Tibial nerve (tissue), 4 donors: ENCODE results near the gene IMPDH1. TPM values are rescaled to one million over a fixed set of nuclear protein-coding genes. Genes with fewer than 3 reads are reported as not detected.

Experiments used
- DNase-seq, 2 donors: peaks; one replicate each; pipeline ENCODE4 v3.0.0-alpha.2; 2019; ENCODE audit warnings: low spot score in 2 of 2
- H3K27ac ChIP-seq, 4 donors: fragments of 200-600 bp; sonication (generic) in 3 of 4; one replicate each; pipeline ENCODE4 v1.5.1; 2017 to 2019; ENCODE audit warnings: mild to moderate bottlenecking in 1 of 4
- H3K27me3 ChIP-seq, 2 donors: fragments of 200-600 bp; sonication (generic) in 1 of 2; one replicate each; pipeline versions ENCODE4 v1.5.1 to v1.6.0; 2017 to 2019
- H3K36me3 ChIP-seq, 3 donors: fragments of 200-600 bp; sonication (generic); one replicate each; pipeline ENCODE4 v1.5.1; 2018 to 2019
- H3K4me1 ChIP-seq, 4 donors: fragments of 200-600 bp; sonication (generic) in 3 of 4; one replicate each; pipeline ENCODE4 v1.5.1; 2017 to 2019
- H3K4me3 ChIP-seq, 4 donors: fragments of 200-600 bp; sonication (generic) in 3 of 4; one replicate each; pipeline ENCODE4 v1.5.1; 2017 to 2019; ENCODE audit warnings: mild to moderate bottlenecking in 1 of 4, moderate library complexity in 1 of 4
- H3K9me3 ChIP-seq, 4 donors: fragments of 200-600 bp; sonication (generic) in 3 of 4; one replicate each; pipeline ENCODE4 v1.5.1; 2017 to 2019
- EP300 ChIP-seq, 2 donors: sonication (generic); formaldehyde crosslinking; IDR thresholded peaks; one replicate each; pipeline ENCODE4 v1.6.1; 2017; ENCODE audit warnings: antibody characterized with exemption in 2 of 2, mild to moderate bottlenecking in 1 of 2
- POLR2A ChIP-seq, 2 donors: fragments of 450-650 bp; IDR thresholded peaks; one replicate each; pipeline ENCODE4 v1.6.1; 2017; ENCODE audit warnings: antibody characterized with exemption in 2 of 2, mild to moderate bottlenecking in 2 of 2, moderate library complexity in 2 of 2
- WGBS, 2 donors: methylation state at CpG; one replicate each; pipeline ENCODE4 v1.1.5; 2018; 5-methylcytosine and 5-hydroxymethylcytosine counted together
- total RNA-seq, 4 donors: library from RNA; depleted of rRNA; stranded (reverse); fragments of >200 nt; gene quantifications; one replicate each; pipeline ENCODE4 v1.1.0, GENCODE V29; 2016
- TF ChIP-seq, protein P1 (sequence below), 5 experiments: fragments of 200-600 bp in 3 of 5; fragments of 450-650 bp in 2 of 5; sonication (generic) in 3 of 5; IDR thresholded peaks; one replicate each; pipeline ENCODE4 v1.5.1; 2016 to 2019; ENCODE audit warnings: antibody characterized with exemption in 5 of 5, mild to moderate bottlenecking in 3 of 5, moderate library complexity in 2 of 5

Gene IMPDH1
- total RNA-seq, 4 donors from 2014 or later: 50.2 to 102 (median 74.0) TPM

DNA sequence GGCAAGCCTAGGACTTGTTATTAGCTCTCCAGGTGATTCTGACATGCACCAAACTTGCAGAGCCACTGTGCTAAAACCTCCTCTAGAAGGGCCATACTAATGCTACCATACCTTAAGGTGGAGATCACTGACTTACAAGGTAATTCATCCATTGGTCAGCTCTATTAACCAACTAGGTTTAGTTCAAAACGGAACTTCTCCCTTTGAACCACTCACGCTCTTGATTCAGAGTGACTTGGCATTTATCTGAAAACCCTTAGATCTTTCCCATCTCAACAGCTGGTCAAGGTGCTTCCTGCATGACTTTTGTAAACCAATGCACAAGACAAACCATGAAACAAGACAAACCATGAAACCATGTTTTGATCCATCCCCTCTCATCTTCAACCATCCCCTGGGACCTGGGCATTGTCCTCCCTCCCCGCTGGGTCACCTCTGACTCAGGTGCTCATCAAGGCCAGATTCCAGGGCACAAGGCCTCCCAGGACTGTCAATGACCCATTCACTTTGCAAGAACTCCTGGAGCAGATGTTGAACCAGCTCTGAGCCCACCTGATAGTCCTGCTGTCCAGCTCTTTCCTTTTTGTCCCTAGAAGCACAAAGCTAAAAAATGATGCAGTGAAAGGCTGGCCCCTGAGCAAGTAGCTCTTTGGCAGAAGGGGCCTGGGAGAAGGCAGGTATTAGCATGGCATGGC, 18.8 kb downstream of the IMPDH1 start:
- H3K4me1 ChIP-seq: peaks cover 0 to 10% (median 0%) of the 10 kb centered on the region in 4 donors
- no peak overlapping the region for H3K27ac ChIP-seq
- 74 to 86% methylated on average over 3 of the region's 3 CpGs for WGBS, 2 donors
- DNase-seq: no peak
- TF ChIP-seq, protein P1, sequence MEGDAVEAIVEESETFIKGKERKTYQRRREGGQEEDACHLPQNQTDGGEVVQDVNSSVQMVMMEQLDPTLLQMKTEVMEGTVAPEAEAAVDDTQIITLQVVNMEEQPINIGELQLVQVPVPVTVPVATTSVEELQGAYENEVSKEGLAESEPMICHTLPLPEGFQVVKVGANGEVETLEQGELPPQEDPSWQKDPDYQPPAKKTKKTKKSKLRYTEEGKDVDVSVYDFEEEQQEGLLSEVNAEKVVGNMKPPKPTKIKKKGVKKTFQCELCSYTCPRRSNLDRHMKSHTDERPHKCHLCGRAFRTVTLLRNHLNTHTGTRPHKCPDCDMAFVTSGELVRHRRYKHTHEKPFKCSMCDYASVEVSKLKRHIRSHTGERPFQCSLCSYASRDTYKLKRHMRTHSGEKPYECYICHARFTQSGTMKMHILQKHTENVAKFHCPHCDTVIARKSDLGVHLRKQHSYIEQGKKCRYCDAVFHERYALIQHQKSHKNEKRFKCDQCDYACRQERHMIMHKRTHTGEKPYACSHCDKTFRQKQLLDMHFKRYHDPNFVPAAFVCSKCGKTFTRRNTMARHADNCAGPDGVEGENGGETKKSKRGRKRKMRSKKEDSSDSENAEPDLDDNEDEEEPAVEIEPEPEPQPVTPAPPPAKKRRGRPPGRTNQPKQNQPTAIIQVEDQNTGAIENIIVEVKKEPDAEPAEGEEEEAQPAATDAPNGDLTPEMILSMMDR (IDR thresholded peaks at IDR 0.05): no peak
- TF ChIP-seq EP300 (IDR thresholded peaks at IDR 0.05) (no peak), POLR2A (IDR thresholded peaks at IDR 0.05) (no peak)
- H3K36me3 ChIP-seq: peaks cover 0 to 50% (median 5%) of the 10 kb centered on the region in 3 donors
- H3K4me3 ChIP-seq: no peak overlapping the region
- no peaks in the 10 kb centered on the region for H3K9me3 ChIP-seq
- no peaks in the 10 kb centered on the region for H3K27me3 ChIP-seq

DNA sequence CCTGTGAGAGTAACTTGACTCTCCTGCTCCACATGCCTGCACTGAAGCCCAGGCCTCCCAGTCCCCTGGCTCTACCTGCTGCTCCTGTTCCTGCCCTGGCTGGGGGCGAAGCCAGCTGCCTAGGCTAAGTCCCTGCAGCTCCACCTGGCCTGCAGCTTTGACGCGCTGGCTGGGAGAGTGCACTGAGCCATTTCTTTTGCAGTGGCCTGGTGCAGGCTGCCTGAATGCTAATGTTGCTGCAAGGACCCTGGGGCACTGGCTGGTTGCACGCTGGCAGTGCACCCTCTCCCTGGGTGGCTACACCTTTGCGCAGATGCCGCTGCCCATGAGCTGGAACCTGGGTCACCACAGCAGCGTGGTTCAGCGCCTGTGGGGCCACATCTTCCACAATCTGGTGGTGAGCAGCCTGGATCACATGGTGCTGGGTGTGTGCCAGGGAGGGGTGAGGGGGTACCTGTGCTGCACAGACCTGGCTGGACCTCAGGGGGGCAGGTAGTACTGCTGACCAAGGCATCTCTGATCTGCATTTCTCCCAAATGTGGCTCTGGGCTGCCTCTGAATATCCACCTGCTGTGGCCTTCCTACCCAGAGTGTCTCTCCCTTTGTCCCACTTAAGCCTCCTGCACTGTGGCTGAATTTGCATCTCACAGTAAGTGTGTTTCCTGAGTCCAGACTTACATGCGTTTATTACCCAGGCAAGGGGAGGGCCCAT, 20.0 kb downstream of the IMPDH1 start:
- WGBS, 2 donors: 74 to 83% methylated on average over 7 to 9 of the region's 9 CpGs

DNA sequence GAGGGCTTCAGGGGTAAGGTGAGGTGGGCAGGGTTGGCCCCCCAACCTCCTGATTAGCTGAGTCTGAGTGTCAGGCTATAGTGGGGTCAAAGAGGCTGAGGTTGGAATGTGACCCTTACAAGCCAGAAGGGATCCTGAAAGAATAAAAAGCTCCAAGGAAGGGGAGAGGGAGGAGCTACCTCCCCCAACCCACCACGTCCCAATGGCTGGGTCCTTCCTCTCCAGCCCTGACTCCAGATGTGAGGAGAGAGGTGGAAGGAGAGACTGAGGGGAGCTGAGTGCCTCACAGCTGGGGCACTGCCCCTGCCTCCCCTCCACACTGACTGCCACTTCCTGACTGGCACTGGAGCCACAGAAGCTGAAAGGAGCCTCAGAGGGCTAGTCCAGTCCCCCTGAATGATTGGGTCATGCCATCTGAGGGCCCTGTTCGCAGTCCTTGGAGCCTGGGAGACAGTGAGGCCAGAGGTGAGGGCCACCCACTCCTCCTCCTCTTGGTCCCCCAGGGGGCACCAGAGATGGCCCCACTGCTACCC, 20.6 kb downstream of the IMPDH1 start:
- TF ChIP-seq POLR2A (IDR thresholded peaks at IDR 0.05): no peak
- TF ChIP-seq, protein P1 (IDR thresholded peaks at IDR 0.05): no peak
- TF ChIP-seq EP300 (IDR thresholded peaks at IDR 0.05): no peak
- DNase-seq: no peak

More for the DNA sequence above, 20.0 kb downstream of the IMPDH1 start:
- Histone ChIP-seq H3K27me3 (no peaks in the 10 kb centered on the region), H3K36me3 (peaks cover 0 to 37% (median 0%) of the 10 kb centered on the region in 3 donors), H3K4me1 (peaks cover 0 to 10% (median 0%) of the 10 kb centered on the region in 4 donors), H3K9me3 (no peaks in the 10 kb centered on the region), H3K4me3 (no peak overlapping the region), H3K27ac (no peak overlapping the region)
- TF ChIP-seq POLR2A (IDR thresholded peaks at IDR 0.05) (no peak), EP300 (IDR thresholded peaks at IDR 0.05) (no peak)
- TF ChIP-seq, protein P1 (IDR thresholded peaks at IDR 0.05): no peak
- DNase-seq: no peak

GRCh38 chr7:128388145-128388485, 21.7 kb downstream of the IMPDH1 start:
- H3K27ac ChIP-seq: no peak overlapping the region
- TF ChIP-seq, protein P1 (IDR thresholded peaks at IDR 0.05): no peak
- TF ChIP-seq EP300 (IDR thresholded peaks at IDR 0.05): no peak
- no peak for TF ChIP-seq POLR2A (IDR thresholded peaks at IDR 0.05)
- no peak for DNase-seq
- no peaks in the 10 kb centered on the region for H3K27me3 ChIP-seq
- H3K9me3 ChIP-seq: no peaks in the 10 kb centered on the region
- WGBS, 2 donors: 31 to 37% methylated on average over 3 of the region's 3 CpGs
- H3K36me3 ChIP-seq: peaks cover 0 to 20% (median 0%) of the 10 kb centered on the region in 3 donors
- H3K4me1 ChIP-seq: peaks cover 0 to 10% (median 0%) of the 10 kb centered on the region in 4 donors
- H3K4me3 ChIP-seq: no peak overlapping the region

More for the DNA sequence above, 20.6 kb downstream of the IMPDH1 start:
- H3K36me3 ChIP-seq: peaks cover 0 to 31% (median 0%) of the 10 kb centered on the region in 3 donors
- 18 to 39% methylated on average over 2 of the region's 2 CpGs for WGBS, 2 donors
- no peaks in the 10 kb centered on the region for H3K9me3 ChIP-seq
- no peak overlapping the region for H3K4me3 ChIP-seq
- no peaks in the 10 kb centered on the region for H3K27me3 ChIP-seq
- H3K4me1 ChIP-seq: peaks cover 0 to 10% (median 0%) of the 10 kb centered on the region in 4 donors
- H3K27ac ChIP-seq: no peak overlapping the region
